Fibroblast of the aortic adventitia (primary cell): ENCODE results near the gene ZNF213. TPM values are rescaled to one million over a fixed set of nuclear protein-coding genes. Genes with fewer than 3 reads are reported as not detected.
A peak's percentile ranks its signal among the peaks of the same experiment; 100 is the strongest.

ENCODE experiments used
- DNase-seq: peaks from one replicate; pipeline ENCODE4 v3.0.0-alpha.2; 2010; ENCODE audit warnings: low read depth
- H3K4me3 ChIP-seq: 2 replicates; pipeline ENCODE4 v1.5.1; 2011; ENCODE audit warnings: low read depth, mild to moderate bottlenecking, control low read depth, low read length, moderate library complexity
- total RNA-seq: library from RNA; depleted of rRNA; stranded (reverse); fragments of >200 nt; gene quantifications from 2 replicates; pipeline ENCODE4 v1.2.3, GENCODE V29; 2012; ENCODE audit warnings: low replicate concordance
- TF ChIP-seq, protein P1 (sequence below): IDR thresholded peaks from 2 replicates; pipeline ENCODE4 v1.5.1; 2011; ENCODE audit warnings: mild to moderate bottlenecking, low read length, control low read depth, inconsistent platforms; ENCODE audit not compliant: insufficient read depth

ZNF213 gene, protein sequence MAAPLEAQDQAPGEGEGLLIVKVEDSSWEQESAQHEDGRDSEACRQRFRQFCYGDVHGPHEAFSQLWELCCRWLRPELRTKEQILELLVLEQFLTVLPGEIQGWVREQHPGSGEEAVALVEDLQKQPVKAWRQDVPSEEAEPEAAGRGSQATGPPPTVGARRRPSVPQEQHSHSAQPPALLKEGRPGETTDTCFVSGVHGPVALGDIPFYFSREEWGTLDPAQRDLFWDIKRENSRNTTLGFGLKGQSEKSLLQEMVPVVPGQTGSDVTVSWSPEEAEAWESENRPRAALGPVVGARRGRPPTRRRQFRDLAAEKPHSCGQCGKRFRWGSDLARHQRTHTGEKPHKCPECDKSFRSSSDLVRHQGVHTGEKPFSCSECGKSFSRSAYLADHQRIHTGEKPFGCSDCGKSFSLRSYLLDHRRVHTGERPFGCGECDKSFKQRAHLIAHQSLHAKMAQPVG
- total RNA-seq, result 6.9 and 7.0 TPM in 2 replicates

DNA sequence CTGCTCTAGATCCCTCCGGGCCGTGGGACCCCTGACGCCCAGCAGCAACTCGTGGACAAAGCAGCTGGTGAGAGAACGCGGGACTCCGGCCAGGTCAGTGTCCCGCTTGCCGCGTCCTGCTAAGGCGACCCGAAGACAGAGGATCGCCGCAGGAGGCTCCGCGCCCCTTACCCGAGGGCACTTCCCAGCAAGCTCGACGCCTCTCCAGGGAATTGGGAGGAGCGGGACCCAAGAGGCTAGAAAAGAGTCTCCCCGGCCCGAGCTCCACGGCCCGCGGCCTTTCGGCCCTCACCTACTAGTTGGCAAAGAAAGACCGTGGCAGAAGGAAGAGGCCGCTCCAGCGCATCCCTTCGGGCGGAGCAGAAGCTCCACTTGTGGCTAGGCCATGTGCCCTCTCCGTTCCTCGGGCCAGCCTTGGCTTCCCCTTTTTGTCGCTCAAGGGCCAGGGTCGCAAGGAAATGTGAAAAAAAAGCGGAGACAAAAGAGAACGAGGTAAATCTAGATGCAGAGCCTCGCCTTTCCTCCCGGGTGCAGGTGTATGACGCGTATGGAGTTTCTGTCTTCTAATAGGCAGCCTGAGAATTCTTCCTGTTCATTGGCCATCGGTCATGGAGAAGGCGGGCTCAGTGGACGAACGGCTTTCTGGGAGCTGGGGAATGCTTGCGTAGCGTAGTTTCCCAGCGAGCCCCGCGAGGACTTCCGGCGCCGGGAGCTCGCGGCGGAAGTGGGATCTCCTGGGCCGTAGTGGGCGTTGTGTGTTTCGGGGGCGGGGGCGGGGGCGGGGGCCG, at the start of gene ZNF213:
Gene ZNF213 (plus strand): TSS at position 692 of the 788 bp plus-strand sequence. CDS start 2,252 bp downstream, outside the sequence.
- DNase-seq, result peak; percentile 97
- TF ChIP-seq, protein P1, sequence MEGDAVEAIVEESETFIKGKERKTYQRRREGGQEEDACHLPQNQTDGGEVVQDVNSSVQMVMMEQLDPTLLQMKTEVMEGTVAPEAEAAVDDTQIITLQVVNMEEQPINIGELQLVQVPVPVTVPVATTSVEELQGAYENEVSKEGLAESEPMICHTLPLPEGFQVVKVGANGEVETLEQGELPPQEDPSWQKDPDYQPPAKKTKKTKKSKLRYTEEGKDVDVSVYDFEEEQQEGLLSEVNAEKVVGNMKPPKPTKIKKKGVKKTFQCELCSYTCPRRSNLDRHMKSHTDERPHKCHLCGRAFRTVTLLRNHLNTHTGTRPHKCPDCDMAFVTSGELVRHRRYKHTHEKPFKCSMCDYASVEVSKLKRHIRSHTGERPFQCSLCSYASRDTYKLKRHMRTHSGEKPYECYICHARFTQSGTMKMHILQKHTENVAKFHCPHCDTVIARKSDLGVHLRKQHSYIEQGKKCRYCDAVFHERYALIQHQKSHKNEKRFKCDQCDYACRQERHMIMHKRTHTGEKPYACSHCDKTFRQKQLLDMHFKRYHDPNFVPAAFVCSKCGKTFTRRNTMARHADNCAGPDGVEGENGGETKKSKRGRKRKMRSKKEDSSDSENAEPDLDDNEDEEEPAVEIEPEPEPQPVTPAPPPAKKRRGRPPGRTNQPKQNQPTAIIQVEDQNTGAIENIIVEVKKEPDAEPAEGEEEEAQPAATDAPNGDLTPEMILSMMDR, result no peak
- H3K4me3 ChIP-seq, result peak within 1 kb of the TSS; percentile 83

DNA sequence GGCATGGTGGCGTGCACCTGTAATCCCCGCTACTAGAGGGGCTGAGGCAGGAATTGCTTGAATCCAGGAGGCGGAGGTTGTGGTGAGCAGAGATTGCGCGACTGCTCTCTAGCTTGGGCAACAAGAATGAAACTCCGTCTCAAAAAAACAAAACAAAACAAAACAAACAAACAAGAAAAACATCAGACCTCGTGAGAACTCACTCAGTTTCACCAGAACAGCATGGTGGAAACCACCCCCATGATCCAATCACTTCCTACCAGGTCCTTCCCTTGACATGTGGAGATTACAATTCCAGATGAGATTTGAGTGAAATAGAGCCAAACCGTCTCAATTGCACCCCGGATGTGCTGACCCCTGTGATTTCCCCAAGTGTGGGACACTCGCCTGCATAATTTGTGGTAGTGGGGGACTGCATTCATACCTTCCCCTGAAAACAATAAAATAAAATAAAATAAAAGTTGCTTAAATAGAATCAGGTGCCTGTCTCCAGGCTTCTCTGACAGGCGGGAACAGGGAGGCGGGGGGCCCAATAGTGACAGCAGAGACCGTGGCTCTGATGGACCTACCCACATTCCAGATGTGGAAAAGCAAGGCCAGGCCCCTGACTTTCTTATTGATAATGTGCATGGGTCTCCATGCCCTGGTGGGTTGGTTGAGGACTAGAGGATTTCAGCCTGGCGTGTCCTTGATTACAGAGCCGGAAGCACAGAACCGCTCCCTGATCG, 48.8 kb upstream of the ZNF213 start:
- H3K4me3 ChIP-seq, result no peak overlapping the region
- TF ChIP-seq, protein P1, result no peak
- DNase-seq, result no peak

DNA sequence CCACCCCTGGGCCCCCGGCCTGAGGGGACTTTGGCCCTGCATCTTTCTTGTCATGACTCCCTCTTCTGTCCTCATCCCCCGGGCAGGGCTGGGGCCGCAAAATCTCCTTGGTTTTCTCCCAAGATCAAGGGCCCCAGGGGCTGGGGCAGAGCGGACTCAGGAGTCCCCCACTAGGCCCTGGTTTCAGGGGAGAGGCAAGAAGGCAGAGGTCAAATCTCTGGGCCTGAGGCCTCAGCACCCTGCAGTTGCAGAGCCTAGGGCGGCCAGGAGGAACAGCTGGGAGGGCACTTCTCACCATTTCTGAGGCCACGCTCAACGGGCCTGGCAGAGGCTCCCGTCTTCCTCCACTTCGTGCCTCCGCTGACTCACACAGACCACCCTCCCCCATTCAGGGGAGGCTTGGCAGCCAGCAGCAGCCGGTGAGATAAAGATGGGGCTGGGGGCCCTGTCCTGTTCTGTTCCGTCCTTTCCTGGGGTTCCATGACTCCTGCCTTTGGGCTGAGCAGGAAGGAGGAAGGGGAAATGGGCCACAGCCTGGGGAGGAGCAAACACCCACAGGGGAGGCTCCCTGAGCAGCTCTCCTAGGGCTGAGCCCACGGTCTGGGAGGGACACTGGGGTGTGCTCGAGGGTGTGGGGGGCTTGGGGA, 48.1 kb upstream of the ZNF213 start:
- TF ChIP-seq, protein P1, result no peak
- H3K4me3 ChIP-seq, result no peak overlapping the region
- DNase-seq, result no peak

DNA sequence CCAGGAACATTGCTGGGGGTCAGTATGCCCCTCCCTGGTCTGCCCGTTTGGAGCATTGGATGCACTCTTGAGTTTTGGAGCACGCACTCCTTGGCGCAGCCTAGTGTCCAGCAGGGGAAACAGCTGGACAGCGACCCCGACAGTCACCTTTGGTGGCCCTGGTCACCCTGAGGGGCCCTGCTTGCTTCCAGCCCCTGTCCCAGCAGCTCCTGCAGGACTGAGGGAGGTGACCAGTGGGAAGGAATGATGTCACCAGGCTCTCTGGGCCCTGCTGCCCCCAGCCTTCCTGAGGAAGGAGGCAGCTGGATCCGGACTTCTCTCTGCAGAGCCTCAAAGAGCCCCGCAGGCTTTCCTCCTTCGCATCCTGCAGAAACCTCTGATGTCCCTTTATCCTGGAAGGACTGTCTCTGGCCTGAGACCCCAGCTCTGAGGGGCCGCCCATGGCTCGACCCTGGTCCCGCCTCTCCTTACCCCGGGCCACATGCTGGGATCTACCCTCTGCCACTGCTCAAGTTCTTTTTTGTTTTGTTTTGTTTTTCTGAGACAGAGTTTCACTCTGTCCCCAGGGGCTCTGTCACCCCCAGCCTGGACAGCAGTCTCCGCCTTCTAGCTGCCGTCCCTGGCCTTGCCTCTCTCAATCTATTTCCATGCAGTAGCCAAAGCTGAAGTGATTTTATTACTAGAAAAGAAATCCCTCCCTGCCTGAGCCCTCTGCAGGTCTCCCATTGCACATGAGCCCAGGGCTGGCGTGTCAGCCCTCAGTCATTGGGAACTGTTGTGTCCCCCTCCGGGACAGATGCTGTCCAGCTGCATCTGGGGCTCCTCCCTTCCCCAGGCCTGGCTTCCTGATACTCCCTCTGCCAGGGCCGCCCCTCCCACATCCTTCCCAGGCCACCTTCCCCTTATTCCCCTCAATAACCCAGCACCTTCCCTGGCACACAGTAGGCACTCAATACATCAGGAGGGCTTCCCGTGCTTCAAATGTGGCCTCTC, 47.3 kb upstream of the ZNF213 start:
- TF ChIP-seq, protein P1, result peak; percentile 30
- H3K4me3 ChIP-seq, result no peak overlapping the region
- DNase-seq, result no peak

DNA sequence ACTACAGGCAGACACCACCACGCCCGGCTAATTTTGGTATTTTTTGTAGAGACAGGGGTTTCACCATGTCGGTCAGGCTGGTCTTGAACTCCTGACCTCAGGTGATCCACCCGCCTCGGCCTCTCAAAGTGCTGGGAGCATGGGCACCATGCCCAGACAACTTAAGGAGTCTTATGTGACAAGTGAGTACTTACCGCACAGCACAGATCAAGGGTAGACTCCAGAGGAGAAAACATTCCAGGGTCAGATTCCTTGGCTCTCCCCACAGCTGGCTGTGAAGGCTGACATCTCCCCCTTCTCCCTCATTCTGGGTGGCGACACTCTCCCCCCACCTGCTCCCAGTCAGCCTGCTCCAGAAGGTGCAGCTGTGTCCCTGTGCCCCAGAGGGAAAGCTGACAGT, 46.4 kb upstream of the ZNF213 start:
- TF ChIP-seq, protein P1, result no peak
- DNase-seq, result no peak
- no peak overlapping the region for H3K4me3 ChIP-seq
